ENCODE measurements around the gene BCDIN3D. TPM values are rescaled to one million over a fixed set of nuclear protein-coding genes. Genes with fewer than 3 reads are reported as not detected.

BCDIN3D gene
- total and polyA plus RNA-seq, 10 donors, result 3.3 to 7.4 (median 5.2) TPM

DNA sequence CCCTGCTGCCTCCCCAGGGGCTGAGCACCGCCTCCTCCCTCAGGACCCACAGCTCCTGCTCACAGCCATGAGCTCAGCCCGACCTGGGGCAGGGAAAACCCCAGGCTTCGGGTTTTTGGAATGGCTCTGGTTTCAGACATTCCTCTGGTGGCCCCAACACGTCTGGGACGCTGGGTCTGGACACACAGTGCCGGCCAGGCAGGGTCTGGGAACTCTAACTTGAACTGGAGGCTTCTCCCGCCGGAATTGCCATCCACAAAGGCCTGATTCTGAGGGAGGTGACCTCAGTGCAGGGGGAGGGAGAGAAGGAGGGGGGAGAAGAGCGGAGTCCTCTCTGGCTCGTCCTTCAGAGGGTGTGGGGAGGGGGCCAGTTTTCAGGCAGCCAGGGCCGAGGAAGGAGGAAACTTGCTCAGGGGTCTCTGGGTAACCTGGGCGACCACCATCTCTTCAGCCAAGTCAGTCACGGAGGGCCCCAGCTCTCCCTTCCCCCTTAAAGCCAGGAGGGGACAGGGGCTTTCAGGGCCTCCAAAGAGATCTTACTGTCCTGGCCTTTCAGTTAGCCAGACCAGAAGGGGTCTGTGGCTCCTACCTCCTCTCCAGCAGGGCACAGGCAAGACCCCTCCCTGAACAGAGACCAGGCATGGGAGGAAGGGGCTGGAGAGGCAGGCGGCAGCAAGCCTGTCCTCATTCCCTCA is 34.1 kb downstream of the BCDIN3D start:
- Histone ChIP-seq H3K9me3 (no peaks in the 10 kb centered on the region), H3K27ac (peak overlapping the region in 4 of 8 donors; percentile 36 to 44 (median 40)), H3K36me3 (peaks cover 0 to 46% (median 17%) of the 10 kb centered on the region in 6 donors), H3K27me3 (replicated peaks in 1 of 7) (no peaks in the 10 kb centered on the region), H3K4me1 (peaks cover 0 to 53% (median 11%) of the 10 kb centered on the region in 6 donors), H3K4me3 (no peak overlapping the region)
- 69 to 89% (median 83%) methylated on average over 10 to 14 of the region's 14 CpGs for WGBS, 5 donors
- intact Hi-C loops (cut with DNase I; ENCODE audit: low total_unique reads), result no loop called here
- no peak for TF ChIP-seq POLR2AphosphoS5 (IDR thresholded peaks at IDR 0.05)
- TF ChIP-seq POLR2A (IDR thresholded peaks at IDR 0.05), result no peak
- TF ChIP-seq, protein P1, sequence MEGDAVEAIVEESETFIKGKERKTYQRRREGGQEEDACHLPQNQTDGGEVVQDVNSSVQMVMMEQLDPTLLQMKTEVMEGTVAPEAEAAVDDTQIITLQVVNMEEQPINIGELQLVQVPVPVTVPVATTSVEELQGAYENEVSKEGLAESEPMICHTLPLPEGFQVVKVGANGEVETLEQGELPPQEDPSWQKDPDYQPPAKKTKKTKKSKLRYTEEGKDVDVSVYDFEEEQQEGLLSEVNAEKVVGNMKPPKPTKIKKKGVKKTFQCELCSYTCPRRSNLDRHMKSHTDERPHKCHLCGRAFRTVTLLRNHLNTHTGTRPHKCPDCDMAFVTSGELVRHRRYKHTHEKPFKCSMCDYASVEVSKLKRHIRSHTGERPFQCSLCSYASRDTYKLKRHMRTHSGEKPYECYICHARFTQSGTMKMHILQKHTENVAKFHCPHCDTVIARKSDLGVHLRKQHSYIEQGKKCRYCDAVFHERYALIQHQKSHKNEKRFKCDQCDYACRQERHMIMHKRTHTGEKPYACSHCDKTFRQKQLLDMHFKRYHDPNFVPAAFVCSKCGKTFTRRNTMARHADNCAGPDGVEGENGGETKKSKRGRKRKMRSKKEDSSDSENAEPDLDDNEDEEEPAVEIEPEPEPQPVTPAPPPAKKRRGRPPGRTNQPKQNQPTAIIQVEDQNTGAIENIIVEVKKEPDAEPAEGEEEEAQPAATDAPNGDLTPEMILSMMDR (IDR thresholded peaks at IDR 0.05 in 8 of 11, conservative IDR thresholded peaks at IDR 0.05 in 3 of 11), result no peak
- DNase-seq, result no peak

DNA sequence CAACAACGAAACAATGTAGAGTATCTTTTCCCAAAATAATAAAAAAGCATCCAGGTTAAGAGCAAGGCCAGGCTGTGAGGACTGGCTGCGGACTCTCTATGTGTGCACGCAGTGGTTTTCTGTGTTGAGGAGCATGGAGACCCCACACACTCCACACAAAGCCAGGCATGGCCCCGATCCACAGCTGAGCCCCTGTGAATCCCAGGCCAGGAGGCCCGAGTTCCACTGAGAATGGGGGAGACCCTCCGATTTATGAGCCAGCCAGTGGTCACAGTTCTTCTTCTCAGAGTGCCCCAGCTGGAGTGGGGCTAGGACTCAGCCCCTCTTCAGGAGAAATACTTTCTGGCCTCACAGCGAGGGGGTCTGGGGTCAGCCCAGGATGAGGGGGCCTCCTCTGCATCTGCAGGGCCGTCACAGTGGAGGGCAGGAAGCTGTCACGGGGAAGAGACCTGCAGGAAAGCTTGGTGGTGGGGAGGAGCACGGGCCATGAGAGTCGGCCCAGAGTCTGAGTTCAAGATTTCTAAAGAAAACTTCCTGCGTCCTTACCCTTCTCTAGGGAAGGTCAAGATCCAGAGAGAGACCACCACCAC is 34.8 kb downstream of the BCDIN3D start:
- Histone ChIP-seq H3K36me3 (peaks cover 0 to 53% (median 25%) of the 10 kb centered on the region in 6 donors), H3K9me3 (no peaks in the 10 kb centered on the region), H3K27me3 (replicated peaks in 1 of 7) (no peaks in the 10 kb centered on the region), H3K4me1 (peaks cover 0 to 52% (median 11%) of the 10 kb centered on the region in 6 donors), H3K4me3 (no peak overlapping the region), H3K27ac (no peak overlapping the region)
- TF ChIP-seq POLR2AphosphoS5 (IDR thresholded peaks at IDR 0.05) (no peak), POLR2A (IDR thresholded peaks at IDR 0.05) (no peak)
- TF ChIP-seq, protein P1 (IDR thresholded peaks at IDR 0.05 in 8 of 11, conservative IDR thresholded peaks at IDR 0.05 in 3 of 11), result no peak
- no peak for DNase-seq
- intact Hi-C loops (cut with DNase I; ENCODE audit: low total_unique reads), result no loop called here
- 79 to 90% (median 86%) methylated on average over 11 to 12 of the region's 12 CpGs for WGBS, 5 donors

DNA sequence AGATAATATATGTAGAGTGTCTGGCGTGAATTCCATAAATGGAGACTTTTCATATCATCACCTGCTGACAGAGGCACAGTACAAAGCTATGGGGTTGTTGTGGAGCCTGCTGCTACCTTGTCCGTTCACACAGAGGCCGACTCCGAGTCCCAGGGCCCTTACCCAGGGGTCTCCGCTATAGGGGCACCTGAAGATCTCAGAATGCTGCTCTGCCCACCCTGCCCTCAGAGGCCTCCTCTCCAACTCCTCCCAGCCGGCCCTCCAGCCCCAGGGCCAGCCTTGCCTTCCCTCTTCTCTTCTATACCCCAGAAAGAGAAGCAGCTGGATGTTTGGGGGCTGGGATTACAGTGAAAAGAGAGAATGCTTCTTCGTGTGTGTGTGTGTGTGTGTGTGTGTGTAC is 36.0 kb downstream of the BCDIN3D start:
- peaks cover 0 to 65% (median 30%) of the 10 kb centered on the region in 6 donors for H3K36me3 ChIP-seq
- H3K27me3 ChIP-seq (replicated peaks in 1 of 7), result no peaks in the 10 kb centered on the region
- no peaks in the 10 kb centered on the region for H3K9me3 ChIP-seq
- 87 to 95% (median 93%) methylated on average over 7 of the region's 7 CpGs for WGBS, 5 donors
- H3K27ac ChIP-seq, result no peak overlapping the region
- TF ChIP-seq POLR2A (IDR thresholded peaks at IDR 0.05) (no peak), POLR2AphosphoS5 (IDR thresholded peaks at IDR 0.05) (no peak)
- TF ChIP-seq, protein P1 (IDR thresholded peaks at IDR 0.05 in 8 of 11, conservative IDR thresholded peaks at IDR 0.05 in 3 of 11), result no peak
- intact Hi-C loops (cut with DNase I; ENCODE audit: low total_unique reads), result no loop called here
- peaks cover 0 to 40% (median 11%) of the 10 kb centered on the region in 6 donors for H3K4me1 ChIP-seq
- H3K4me3 ChIP-seq, result no peak overlapping the region
- no peak for DNase-seq

DNA sequence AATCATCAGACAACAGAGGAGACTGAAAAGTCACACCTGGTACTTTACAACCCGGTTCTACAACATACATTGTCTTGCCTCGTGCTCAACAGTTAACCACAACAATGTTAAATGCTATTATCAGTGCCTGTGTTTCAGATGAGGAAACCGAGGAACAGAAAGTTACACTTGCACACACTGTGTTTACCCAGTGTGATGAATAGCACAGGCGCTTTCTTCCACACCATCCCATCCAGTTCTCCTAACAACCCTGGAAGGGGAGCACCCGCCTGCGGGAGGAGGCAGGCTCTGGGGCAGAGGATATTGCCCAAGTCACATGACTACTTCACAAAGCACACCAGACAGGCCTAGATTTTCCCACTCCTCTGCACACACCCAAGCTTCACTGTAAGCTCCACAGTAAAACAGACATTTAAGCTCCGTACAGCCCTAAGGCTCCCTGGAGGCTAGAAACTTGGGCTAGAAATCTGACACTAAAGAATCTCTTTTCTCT is 36.5 kb downstream of the BCDIN3D start:
- H3K4me1 ChIP-seq, result peaks cover 0 to 35% (median 11%) of the 10 kb centered on the region in 6 donors
- no peak overlapping the region for H3K4me3 ChIP-seq
- H3K27ac ChIP-seq, result no peak overlapping the region
- no peaks in the 10 kb centered on the region for H3K27me3 ChIP-seq (replicated peaks in 1 of 7)
- intact Hi-C loops (cut with DNase I; ENCODE audit: low total_unique reads), result no loop called here
- peaks cover 0 to 70% (median 35%) of the 10 kb centered on the region in 6 donors for H3K36me3 ChIP-seq
- H3K9me3 ChIP-seq, result no peaks in the 10 kb centered on the region
- TF ChIP-seq, protein P1 (IDR thresholded peaks at IDR 0.05 in 8 of 11, conservative IDR thresholded peaks at IDR 0.05 in 3 of 11), result no peak
- TF ChIP-seq POLR2AphosphoS5 (IDR thresholded peaks at IDR 0.05) (no peak), POLR2A (IDR thresholded peaks at IDR 0.05) (no peak)
- 86 to 98% (median 94%) methylated on average over 7 of the region's 7 CpGs for WGBS, 5 donors
- no peak for DNase-seq

Data from spleen (tissue), 11 donors.